ES-I3 (cell line): Measurements from ENCODE around the gene GSTM4.

Experiments
- H3K36me3 ChIP-seq: 2 replicates; pipeline ENCODE4 v1.6.1; 2013; ENCODE audit warnings: mild to moderate bottlenecking, low read length, control low read depth, moderate library complexity; ENCODE audit not compliant: insufficient read depth
- H3K4me1 ChIP-seq: 2 replicates; pipeline ENCODE4 v1.6.1; 2013; ENCODE audit warnings: mild to moderate bottlenecking, control low read depth, low read length; ENCODE audit not compliant: insufficient read depth
- H3K9ac ChIP-seq: 2 replicates; pipeline ENCODE4 v1.6.1; 2013; ENCODE audit warnings: low read depth, mild to moderate bottlenecking, low read length, moderate library complexity
- H3K9me3 ChIP-seq: 2 replicates; pipeline ENCODE4 v1.6.1; 2013; ENCODE audit warnings: mild to moderate bottlenecking, low read length, moderate library complexity; ENCODE audit not compliant: control insufficient read depth, insufficient read depth

GSTM4 gene

GRCh38 chr1:109641078-109641740 lies 14.7 kb upstream of the GSTM4 start:
- Histone ChIP-seq H3K9ac (no peak overlapping the region), H3K36me3 (no peaks in the 10 kb centered on the region), H3K9me3 (no peaks in the 10 kb centered on the region), H3K4me1 (peaks cover 5% of the 10 kb centered on the region; the same call in 1 of the 2 replicates)

- Histone ChIP-seq H3K9me3 (no peaks in the 10 kb centered on the region), H3K4me1 (no peaks in the 10 kb centered on the region; the same call in 1 of the 2 replicates), H3K36me3 (no peaks in the 10 kb centered on the region), H3K9ac (no peak overlapping the region)
Observed at GRCh38 chr1:109641861-109642260, 14.0 kb upstream of the GSTM4 start.

- no peak overlapping the region for H3K9ac ChIP-seq
- no peaks in the 10 kb centered on the region; the same call in 1 of the 2 replicates for H3K4me1 ChIP-seq
- no peaks in the 10 kb centered on the region for H3K36me3 ChIP-seq
- H3K9me3 ChIP-seq = no peaks in the 10 kb centered on the region
Observed at GRCh38 chr1:109642626-109643025, 13.3 kb upstream of the GSTM4 start.

- Histone ChIP-seq H3K4me1 (no peaks in the 10 kb centered on the region; the same call in 1 of the 2 replicates), H3K9ac (no peak overlapping the region), H3K9me3 (no peaks in the 10 kb centered on the region), H3K36me3 (no peaks in the 10 kb centered on the region)
Observed at GRCh38 chr1:109643385-109644230, 12.3 kb upstream of the GSTM4 start.

GRCh38 chr1:109644670-109645069 lies 11.2 kb upstream of the GSTM4 start:
- Histone ChIP-seq H3K4me1 (no peaks in the 10 kb centered on the region; the same call in 1 of the 2 replicates), H3K9me3 (no peaks in the 10 kb centered on the region), H3K36me3 (no peaks in the 10 kb centered on the region), H3K9ac (no peak overlapping the region)

- Histone ChIP-seq H3K9ac (no peak overlapping the region), H3K36me3 (no peaks in the 10 kb centered on the region), H3K9me3 (no peaks in the 10 kb centered on the region), H3K4me1 (no peaks in the 10 kb centered on the region)
Observed at GRCh38 chr1:109649491-109649914, 6.4 kb upstream of the GSTM4 start.

- no peaks in the 10 kb centered on the region for H3K9me3 ChIP-seq
- H3K36me3 ChIP-seq = no peaks in the 10 kb centered on the region
- no peak overlapping the region for H3K9ac ChIP-seq
- H3K4me1 ChIP-seq = no peaks in the 10 kb centered on the region
Observed at GRCh38 chr1:109650609-109651008, 5.3 kb upstream of the GSTM4 start.

GRCh38 chr1:109652402-109652801 lies 3.5 kb upstream of the GSTM4 start:
- Histone ChIP-seq H3K9me3 (no peaks in the 10 kb centered on the region), H3K36me3 (no peaks in the 10 kb centered on the region), H3K4me1 (no peaks in the 10 kb centered on the region), H3K9ac (no peak overlapping the region)

- Histone ChIP-seq H3K9me3 (no peaks in the 10 kb centered on the region), H3K4me1 (no peaks in the 10 kb centered on the region), H3K9ac (no peak overlapping the region), H3K36me3 (no peaks in the 10 kb centered on the region)
Observed at GRCh38 chr1:109653306-109653705, 2.6 kb upstream of the GSTM4 start.

- no peak overlapping the region for H3K9ac ChIP-seq
- no peaks in the 10 kb centered on the region for H3K9me3 ChIP-seq
- no peaks in the 10 kb centered on the region for H3K36me3 ChIP-seq
- no peaks in the 10 kb centered on the region for H3K4me1 ChIP-seq
Observed at GRCh38 chr1:109654519-109654918, 1.4 kb upstream of the GSTM4 start.

- Histone ChIP-seq H3K9me3 (no peaks in the 10 kb centered on the region), H3K36me3 (no peaks in the 10 kb centered on the region; the same call in 1 of the 2 replicates), H3K9ac (no peak overlapping the region), H3K4me1 (no peaks in the 10 kb centered on the region)
Observed at GRCh38 chr1:109657395-109657794, 1.5 kb downstream of the GSTM4 start.

- no peak overlapping the region for H3K9ac ChIP-seq
- no peaks in the 10 kb centered on the region; the same call in 1 of the 2 replicates for H3K36me3 ChIP-seq
- no peaks in the 10 kb centered on the region for H3K9me3 ChIP-seq
- no peaks in the 10 kb centered on the region for H3K4me1 ChIP-seq
Observed at GRCh38 chr1:109657970-109658369, 2.1 kb downstream of the GSTM4 start.

- no peaks in the 10 kb centered on the region for H3K4me1 ChIP-seq
Observed at GRCh38 chr1:109658533-109659042, 2.7 kb downstream of the GSTM4 start.

GRCh38 chr1:109659145-109659544 lies 3.2 kb downstream of the GSTM4 start:
- Histone ChIP-seq H3K36me3 (no peaks in the 10 kb centered on the region; the same call in 1 of the 2 replicates), H3K9me3 (no peaks in the 10 kb centered on the region), H3K9ac (no peak overlapping the region), H3K4me1 (no peaks in the 10 kb centered on the region)

More at GRCh38 chr1:109658533-109659042, 2.7 kb downstream of the GSTM4 start:
- Histone ChIP-seq H3K9ac (no peak overlapping the region), H3K9me3 (no peaks in the 10 kb centered on the region), H3K36me3 (no peaks in the 10 kb centered on the region; the same call in 1 of the 2 replicates)
